ENCODE measurements around the gene CFAP210. TPM values are rescaled to one million over a fixed set of nuclear protein-coding genes. Genes with fewer than 3 reads are reported as not detected.

Gene CFAP210
- total and polyA plus RNA-seq, 11 donors, result 0.11 TPM; not detected in 10

DNA sequence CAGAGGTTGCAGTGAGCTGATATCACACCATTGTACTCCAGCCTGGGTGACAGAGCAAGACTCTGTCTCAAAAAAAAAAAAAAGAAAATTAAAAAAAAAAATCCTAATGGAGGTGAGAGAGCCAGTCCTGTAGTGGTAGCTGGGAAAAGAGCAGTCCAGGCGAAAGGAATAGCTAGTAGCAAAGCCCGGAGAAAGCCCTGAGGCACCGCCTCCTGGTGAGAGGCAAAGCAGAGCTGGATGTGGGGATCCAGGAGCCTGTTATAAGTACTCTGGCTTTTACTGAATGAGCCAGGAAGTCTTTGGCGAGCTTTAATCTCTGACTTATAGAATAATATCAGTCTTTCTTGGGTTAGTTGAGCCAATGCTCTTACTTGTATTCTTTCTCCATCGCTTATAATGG is 32.9 kb upstream of the CFAP210 start:
- no peak for ATAC-seq
- no peak overlapping the region for H3K27ac ChIP-seq
- DNase-seq, result no peak
- H3K9me3 ChIP-seq, result no peaks in the 10 kb centered on the region
- WGBS, 4 donors, result 78 to 91% (median 90%) methylated on average over 5 of the region's 5 CpGs
- no peaks in the 10 kb centered on the region for H3K27me3 ChIP-seq
- no peaks in the 10 kb centered on the region for H3K4me1 ChIP-seq
- TF ChIP-seq, protein P1, sequence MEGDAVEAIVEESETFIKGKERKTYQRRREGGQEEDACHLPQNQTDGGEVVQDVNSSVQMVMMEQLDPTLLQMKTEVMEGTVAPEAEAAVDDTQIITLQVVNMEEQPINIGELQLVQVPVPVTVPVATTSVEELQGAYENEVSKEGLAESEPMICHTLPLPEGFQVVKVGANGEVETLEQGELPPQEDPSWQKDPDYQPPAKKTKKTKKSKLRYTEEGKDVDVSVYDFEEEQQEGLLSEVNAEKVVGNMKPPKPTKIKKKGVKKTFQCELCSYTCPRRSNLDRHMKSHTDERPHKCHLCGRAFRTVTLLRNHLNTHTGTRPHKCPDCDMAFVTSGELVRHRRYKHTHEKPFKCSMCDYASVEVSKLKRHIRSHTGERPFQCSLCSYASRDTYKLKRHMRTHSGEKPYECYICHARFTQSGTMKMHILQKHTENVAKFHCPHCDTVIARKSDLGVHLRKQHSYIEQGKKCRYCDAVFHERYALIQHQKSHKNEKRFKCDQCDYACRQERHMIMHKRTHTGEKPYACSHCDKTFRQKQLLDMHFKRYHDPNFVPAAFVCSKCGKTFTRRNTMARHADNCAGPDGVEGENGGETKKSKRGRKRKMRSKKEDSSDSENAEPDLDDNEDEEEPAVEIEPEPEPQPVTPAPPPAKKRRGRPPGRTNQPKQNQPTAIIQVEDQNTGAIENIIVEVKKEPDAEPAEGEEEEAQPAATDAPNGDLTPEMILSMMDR (IDR thresholded peaks at IDR 0.05), result no peak
- TF ChIP-seq POLR2A (IDR thresholded peaks at IDR 0.05), result no peak
- H3K36me3 ChIP-seq, result no peaks in the 10 kb centered on the region
- intact Hi-C loops (cut with DNase I), result no loop called here
- no peak overlapping the region for H3K4me3 ChIP-seq

DNA sequence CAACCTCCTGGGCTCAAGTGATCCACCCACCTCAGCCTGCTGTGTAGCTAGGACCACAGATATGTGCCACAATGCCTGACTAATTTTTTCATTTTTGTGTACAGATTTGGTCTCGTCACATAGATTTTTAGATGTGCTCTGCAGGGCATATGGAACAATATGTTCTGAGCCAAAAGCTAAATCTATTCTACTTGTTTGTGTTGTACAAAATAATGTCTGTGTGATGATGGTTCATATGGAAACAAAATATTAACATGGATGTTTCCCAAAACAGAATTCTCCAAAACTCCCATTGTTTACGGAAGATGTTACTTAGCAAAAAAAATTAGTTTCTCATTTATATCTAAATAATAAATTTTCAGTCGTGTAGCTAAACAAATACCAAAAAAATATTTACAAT is 26.8 kb upstream of the CFAP210 start:
- DNase-seq (no peak), ATAC-seq (no peak)
- Histone ChIP-seq H3K27ac (no peak overlapping the region), H3K9me3 (no peaks in the 10 kb centered on the region), H3K4me3 (no peak overlapping the region), H3K4me1 (peaks cover 0 to 15% (median 5%) of the 10 kb centered on the region in 12 donors), H3K36me3 (no peaks in the 10 kb centered on the region), H3K27me3 (no peaks in the 10 kb centered on the region)
- intact Hi-C loops (cut with DNase I), result no loop called here
- WGBS, 4 donors, result 70 to 95% (median 90%) methylated on average over 3 of the region's 3 CpGs
- TF ChIP-seq, protein P1 (IDR thresholded peaks at IDR 0.05), result no peak
- TF ChIP-seq POLR2A (IDR thresholded peaks at IDR 0.05), result no peak

DNA sequence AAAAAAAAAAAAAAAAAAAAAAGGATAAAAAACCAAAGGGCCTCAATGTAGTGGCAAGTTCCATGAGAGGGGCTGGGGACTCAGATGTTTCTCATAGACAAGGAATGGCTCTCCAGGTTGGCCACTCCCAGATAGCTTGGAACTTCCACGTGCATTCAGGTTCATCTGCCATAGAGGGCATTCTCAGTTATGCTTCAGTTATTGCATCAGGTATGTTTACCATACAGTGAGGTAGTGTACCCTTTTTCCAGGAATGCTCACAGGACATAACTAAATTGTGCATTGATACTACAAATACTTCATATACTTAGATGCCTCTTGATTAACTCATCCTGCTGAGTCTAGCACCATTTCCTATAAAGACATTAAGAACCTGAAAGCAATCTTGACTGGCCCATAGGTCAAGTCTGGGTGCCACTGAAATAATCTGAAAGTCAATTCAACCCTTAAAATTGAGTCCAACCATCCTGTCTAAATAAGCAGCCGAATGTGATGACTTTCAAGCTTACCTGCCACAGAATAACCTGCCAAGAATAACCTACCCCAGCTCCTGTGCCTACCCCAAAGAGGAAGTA is 24.8 kb upstream of the CFAP210 start:
- no peaks in the 10 kb centered on the region for H3K36me3 ChIP-seq
- H3K4me3 ChIP-seq, result no peak overlapping the region
- no peak overlapping the region for H3K27ac ChIP-seq
- no peaks in the 10 kb centered on the region for H3K27me3 ChIP-seq
- no peaks in the 10 kb centered on the region for H3K9me3 ChIP-seq
- 90 to 95% (median 93%) methylated on average over 2 of the region's 2 CpGs for WGBS, 4 donors
- H3K4me1 ChIP-seq, result peaks cover 0 to 26% (median 13%) of the 10 kb centered on the region in 12 donors
- TF ChIP-seq, protein P1 (IDR thresholded peaks at IDR 0.05), result no peak
- no peak for TF ChIP-seq POLR2A (IDR thresholded peaks at IDR 0.05)
- DNase-seq (no peak), ATAC-seq (no peak)
- intact Hi-C loops (cut with DNase I), result no loop called here

DNA sequence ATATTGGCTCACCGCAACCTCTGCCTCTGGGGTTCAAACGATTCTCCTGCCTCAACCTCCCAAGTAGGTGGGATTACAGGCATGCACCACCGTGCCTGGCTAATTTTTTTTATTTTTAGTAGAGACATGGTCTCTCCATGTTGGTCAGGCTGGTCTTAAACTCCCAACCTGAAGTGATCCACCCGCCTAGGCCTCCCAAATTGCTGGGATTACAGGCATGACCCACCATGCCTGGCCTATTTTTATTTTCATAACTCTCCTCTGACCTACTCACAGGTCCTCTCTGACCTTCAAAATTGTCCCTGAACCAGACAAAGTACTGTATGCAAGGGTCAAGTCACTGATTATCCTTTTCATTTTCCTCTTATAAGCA is 23.5 kb upstream of the CFAP210 start:
- H3K4me3 ChIP-seq, result no peak overlapping the region
- no peak for ATAC-seq
- DNase-seq, result no peak
- WGBS, 4 donors, result 71 to 88% (median 86%) methylated on average over 4 of the region's 4 CpGs
- H3K9me3 ChIP-seq, result no peaks in the 10 kb centered on the region
- no peaks in the 10 kb centered on the region for H3K36me3 ChIP-seq
- TF ChIP-seq, protein P1 (IDR thresholded peaks at IDR 0.05), result no peak
- TF ChIP-seq POLR2A (IDR thresholded peaks at IDR 0.05), result no peak
- H3K27ac ChIP-seq, result no peak overlapping the region
- H3K27me3 ChIP-seq, result no peaks in the 10 kb centered on the region
- intact Hi-C loops (cut with DNase I), result no loop called here
- H3K4me1 ChIP-seq, result peaks cover 0 to 26% (median 13%) of the 10 kb centered on the region in 12 donors

Data from heart left ventricle (tissue), 16 donors.